Neural cell (in vitro differentiated cells): ENCODE measurements around the gene DENND5B. TPM values are rescaled to one million over a fixed set of nuclear protein-coding genes. Genes with fewer than 3 reads are reported as not detected.

ENCODE experiments used
- H2AFZ ChIP-seq: fragments of 200-600, 300-800 bp; sonication (generic), shearing (Covaris generic); 2 replicates; pipeline ENCODE4 v1.6.0; 2014; ENCODE audit warnings: low read depth, mild to moderate bottlenecking, antibody characterized with exemption, low read length, moderate library complexity
- H3F3A ChIP-seq: fragments of 200-600 bp; shearing (Covaris generic); 2 replicates; pipeline ENCODE4 v1.6.1; 2016; ENCODE audit warnings: mild to moderate bottlenecking, moderate library complexity, mixed read lengths, antibody characterized with exemption, low read length; ENCODE audit not compliant: insufficient read depth, poor library complexity, severe bottlenecking
- H3K27ac ChIP-seq: fragments of 200-600, 300-800 bp; sonication (generic), shearing (Covaris generic); 2 replicates; pipeline ENCODE4 v1.5.1; 2014; ENCODE audit warnings: mild to moderate bottlenecking, low read length, moderate library complexity
- H3K27me3 ChIP-seq: fragments of 300-800, 200-600 bp; sonication (generic), shearing (Covaris generic); 2 replicates; pipeline ENCODE4 v1.6.0; 2014; ENCODE audit warnings: mild to moderate bottlenecking, low read depth, low read length, moderate library complexity; ENCODE audit not compliant: insufficient read depth
- H3K36me3 ChIP-seq: fragments of 300-800, 200-600 bp; sonication (generic), shearing (Covaris generic); 2 replicates; pipeline ENCODE4 v1.5.1; 2014; ENCODE audit warnings: mild to moderate bottlenecking, antibody characterized with exemption, low read length, moderate library complexity; ENCODE audit not compliant: insufficient read depth
- H3K4me2 ChIP-seq: fragments of 300-800, 200-600 bp; sonication (generic), shearing (Covaris generic); 2 replicates; pipeline ENCODE4 v1.6.0; 2014; ENCODE audit warnings: mild to moderate bottlenecking, low read length
- H3K4me3 ChIP-seq: fragments of 300-800, 200-600 bp; sonication (generic), shearing (Covaris generic); 2 replicates; pipeline ENCODE4 v1.5.1; 2014; ENCODE audit warnings: mild to moderate bottlenecking, low read length, moderate library complexity
- H3K79me2 ChIP-seq: fragments of 200-600 bp; shearing (Covaris generic); replicated peaks from 2 replicates; pipeline ENCODE4 v1.6.0; 2014; ENCODE audit warnings: mild to moderate bottlenecking, low read length, moderate library complexity; ENCODE audit not compliant: insufficient read depth
- H3K9ac ChIP-seq: fragments of 300-800, 200-600 bp; sonication (generic), shearing (Covaris generic); 2 replicates; pipeline ENCODE4 v1.6.1; 2016; ENCODE audit warnings: mild to moderate bottlenecking, low read length, mixed read lengths
- H3K9me2 ChIP-seq: fragments of 200-600 bp; shearing (Covaris generic); 2 replicates; pipeline ENCODE4 v1.6.1; 2016; ENCODE audit warnings: mild to moderate bottlenecking, low read length, mixed read lengths; ENCODE audit not compliant: insufficient read depth
- H3K9me3 ChIP-seq: fragments of 200-600, 300-800 bp; sonication (generic), shearing (Covaris generic); 2 replicates; pipeline ENCODE4 v1.6.1; 2016; ENCODE audit warnings: mild to moderate bottlenecking, mixed run types, low read length, moderate library complexity, mixed read lengths
- H4K20me1 ChIP-seq: fragments of 200-600 bp; shearing (Covaris generic); 2 replicates; pipeline ENCODE4 v1.6.1; 2016; ENCODE audit warnings: mild to moderate bottlenecking, mixed run types; ENCODE audit not compliant: insufficient read depth
- CTCF ChIP-seq: fragments of 450-650 bp; IDR thresholded peaks from 2 replicates; pipeline ENCODE4 v1.5.1; 2014; ENCODE audit warnings: antibody characterized with exemption, mild to moderate bottlenecking, moderate library complexity; ENCODE audit not compliant: poor library complexity, severe bottlenecking
- EP300 ChIP-seq: fragments of 450-650 bp; conservative IDR thresholded peaks from 2 replicates; pipeline ENCODE4 v1.6.1; 2014; ENCODE audit warnings: antibody characterized with exemption, mild to moderate bottlenecking, moderate library complexity; ENCODE audit not compliant: poor library complexity, severe bottlenecking
- EZH2 ChIP-seq: fragments of 200-600, 300-800 bp; shearing (Covaris generic), sonication (generic); IDR thresholded peaks from 2 replicates; pipeline ENCODE4 v1.6.1; 2014; ENCODE audit warnings: antibody characterized with exemption, low read length, borderline replicate concordance, mild to moderate bottlenecking; ENCODE audit not compliant: insufficient read depth, poor library complexity, severe bottlenecking
- MXI1 ChIP-seq: fragments of 450-650 bp; conservative IDR thresholded peaks from 2 replicates; pipeline ENCODE4 v1.6.1; 2014; ENCODE audit warnings: antibody characterized with exemption, mild to moderate bottlenecking; ENCODE audit not compliant: poor library complexity, severe bottlenecking
- POLR2AphosphoS5 ChIP-seq: IDR thresholded peaks from 2 replicates; pipeline ENCODE4 v1.6.1; 2012
- RAD21 ChIP-seq: fragments of 450-650 bp; conservative IDR thresholded peaks from 2 replicates; pipeline ENCODE4 v1.6.1; 2014; ENCODE audit warnings: antibody characterized with exemption, mild to moderate bottlenecking, moderate library complexity
- REST ChIP-seq: IDR thresholded peaks from 2 replicates; pipeline ENCODE4 v1.6.1; 2012; ENCODE audit warnings: borderline replicate concordance
- SMC3 ChIP-seq: fragments of 450-650 bp; conservative IDR thresholded peaks from 2 replicates; pipeline ENCODE4 v1.6.1; 2014; ENCODE audit warnings: antibody characterized with exemption, mild to moderate bottlenecking, moderate library complexity; ENCODE audit not compliant: poor library complexity
- TAF1 ChIP-seq: IDR thresholded peaks from 2 replicates; pipeline ENCODE4 v1.6.1; 2012; ENCODE audit warnings: low read depth
- polyA plus RNA-seq: library from polyadenylated mRNA; depleted of rRNA; stranded (reverse); fragments of >200 nt; gene quantifications from 2 replicates; pipeline ENCODE4 v1.2.3, GENCODE V29; 2014

Gene DENND5B
- polyA plus RNA-seq, 1 donor from 2014 or later = 23.8 TPM

GRCh38 chr12:31479516-31480210 lies 111.3 kb downstream of the DENND5B start:
- Histone ChIP-seq H3K9me2 (no peaks in the 10 kb centered on the region), H3K4me3 (no peak overlapping the region), H3K36me3 (peaks cover 6% of the 10 kb centered on the region), H3K27me3 (no peaks in the 10 kb centered on the region), H3K27ac (no peak overlapping the region), H3K79me2 (no peaks in the 10 kb centered on the region), H3F3A (no peaks in the 10 kb centered on the region), H3K4me2 (no peak overlapping the region), H3K9me3 (no peaks in the 10 kb centered on the region), H2AFZ (no peak overlapping the region), H4K20me1 (no peaks in the 10 kb centered on the region), H3K9ac (no peak overlapping the region)
- no peak for TF ChIP-seq MXI1
- no peak for TF ChIP-seq EZH2
- TF ChIP-seq CTCF = no peak
- no peak for TF ChIP-seq EP300
- no peak for TF ChIP-seq TAF1
- TF ChIP-seq SMC3 = no peak
- TF ChIP-seq POLR2AphosphoS5 = no peak
- no peak for TF ChIP-seq REST
- TF ChIP-seq RAD21 = no peak

DNA sequence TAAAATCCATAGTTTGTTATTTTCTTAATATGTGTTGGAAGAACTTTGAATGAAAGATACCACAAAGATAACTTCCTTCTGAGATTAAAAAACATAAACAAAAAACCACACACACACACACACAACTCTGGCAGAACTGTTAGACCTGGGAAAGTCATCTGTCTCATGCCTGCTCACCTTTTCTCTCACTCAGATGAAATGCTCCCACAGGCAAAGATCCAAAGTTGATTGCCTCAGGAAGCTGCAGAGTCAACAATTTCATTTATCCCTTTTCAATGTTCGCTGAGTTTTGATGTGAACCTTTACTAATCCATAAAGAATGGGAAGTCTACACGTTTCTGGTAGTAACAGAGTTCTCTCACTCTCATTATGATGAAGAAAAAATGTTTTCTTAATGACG lies 112.0 kb downstream of the DENND5B start:
- H3K9ac ChIP-seq = no peak overlapping the region
- H3K4me3 ChIP-seq = no peak overlapping the region
- no peak for TF ChIP-seq REST
- TF ChIP-seq SMC3 = no peak
- no peak for TF ChIP-seq RAD21
- no peak for TF ChIP-seq MXI1
- no peak for TF ChIP-seq EZH2
- TF ChIP-seq TAF1 = no peak
- TF ChIP-seq CTCF = no peak
- TF ChIP-seq EP300 = no peak
- no peak for TF ChIP-seq POLR2AphosphoS5
- H3K4me2 ChIP-seq = no peak overlapping the region
- no peaks in the 10 kb centered on the region for H4K20me1 ChIP-seq
- peaks cover 6% of the 10 kb centered on the region for H3K36me3 ChIP-seq
- H3K27me3 ChIP-seq = no peaks in the 10 kb centered on the region
- H3K9me2 ChIP-seq = no peaks in the 10 kb centered on the region
- no peak overlapping the region for H3K27ac ChIP-seq
- no peaks in the 10 kb centered on the region for H3K9me3 ChIP-seq
- no peak overlapping the region for H2AFZ ChIP-seq
- H3K79me2 ChIP-seq = no peaks in the 10 kb centered on the region
- no peaks in the 10 kb centered on the region for H3F3A ChIP-seq
